Adipocyte (in vitro differentiated cells): ENCODE results near the gene PEX14.

Experiments
- DNase-seq: peaks from one replicate; pipeline ENCODE4 v3.0.0-alpha.2; 2015; ENCODE audit warnings: low read depth
- H3K27me3 ChIP-seq: replicated peaks from 2 replicates; pipeline ENCODE4 v1.7.0; 2013; ENCODE audit warnings: mild to moderate bottlenecking, low read length, moderate library complexity; ENCODE audit not compliant: control insufficient read depth, insufficient read depth
- H3K36me3 ChIP-seq: 2 replicates; pipeline ENCODE4 v1.7.0; 2013; ENCODE audit warnings: low read length, mild to moderate bottlenecking, moderate library complexity; ENCODE audit not compliant: control insufficient read depth, insufficient read depth, severe bottlenecking
- H3K4me1 ChIP-seq: 2 replicates; pipeline ENCODE4 v1.7.0; 2013; ENCODE audit warnings: mild to moderate bottlenecking, low read length, moderate library complexity; ENCODE audit not compliant: control insufficient read depth, insufficient read depth
- H3K4me3 ChIP-seq: 2 replicates; pipeline ENCODE4 v1.7.0; 2013; ENCODE audit warnings: mild to moderate bottlenecking, low read length, moderate library complexity
- H3K9ac ChIP-seq: 2 replicates; pipeline ENCODE4 v1.7.0; 2013; ENCODE audit warnings: mild to moderate bottlenecking, low read length, moderate library complexity
- H3K9me3 ChIP-seq: 2 replicates; pipeline ENCODE4 v1.7.0; 2013; ENCODE audit warnings: mild to moderate bottlenecking, low read length, moderate library complexity; ENCODE audit not compliant: control insufficient read depth

PEX14 gene

DNA sequence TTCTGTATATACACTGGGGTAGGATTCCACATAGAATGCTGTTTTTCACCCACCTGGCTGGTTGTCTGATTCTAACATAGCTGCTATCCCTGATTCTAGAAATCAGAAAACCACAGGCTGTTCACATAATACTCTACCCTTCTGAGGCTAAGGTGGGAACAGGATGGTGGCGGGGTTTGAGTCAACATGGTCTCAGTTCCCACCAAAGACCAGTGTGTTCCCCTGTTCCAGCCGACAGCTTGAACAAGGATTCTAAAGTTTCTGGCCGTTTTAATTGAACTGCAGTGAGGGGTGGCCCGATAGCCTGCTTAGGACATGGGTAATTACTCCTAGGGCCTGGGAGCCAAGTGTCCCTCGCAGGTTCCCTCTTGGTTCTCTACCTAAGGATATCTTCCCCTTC, 38.4 kb downstream of the PEX14 start:
- H3K36me3 ChIP-seq, result no peaks in the 10 kb centered on the region
- H3K9me3 ChIP-seq, result no peaks in the 10 kb centered on the region
- peaks cover 40% of the 10 kb centered on the region for H3K4me1 ChIP-seq
- no peak overlapping the region for H3K9ac ChIP-seq
- H3K4me3 ChIP-seq, result no peak overlapping the region
- no peaks in the 10 kb centered on the region for H3K27me3 ChIP-seq
- DNase-seq, result no peak

DNA sequence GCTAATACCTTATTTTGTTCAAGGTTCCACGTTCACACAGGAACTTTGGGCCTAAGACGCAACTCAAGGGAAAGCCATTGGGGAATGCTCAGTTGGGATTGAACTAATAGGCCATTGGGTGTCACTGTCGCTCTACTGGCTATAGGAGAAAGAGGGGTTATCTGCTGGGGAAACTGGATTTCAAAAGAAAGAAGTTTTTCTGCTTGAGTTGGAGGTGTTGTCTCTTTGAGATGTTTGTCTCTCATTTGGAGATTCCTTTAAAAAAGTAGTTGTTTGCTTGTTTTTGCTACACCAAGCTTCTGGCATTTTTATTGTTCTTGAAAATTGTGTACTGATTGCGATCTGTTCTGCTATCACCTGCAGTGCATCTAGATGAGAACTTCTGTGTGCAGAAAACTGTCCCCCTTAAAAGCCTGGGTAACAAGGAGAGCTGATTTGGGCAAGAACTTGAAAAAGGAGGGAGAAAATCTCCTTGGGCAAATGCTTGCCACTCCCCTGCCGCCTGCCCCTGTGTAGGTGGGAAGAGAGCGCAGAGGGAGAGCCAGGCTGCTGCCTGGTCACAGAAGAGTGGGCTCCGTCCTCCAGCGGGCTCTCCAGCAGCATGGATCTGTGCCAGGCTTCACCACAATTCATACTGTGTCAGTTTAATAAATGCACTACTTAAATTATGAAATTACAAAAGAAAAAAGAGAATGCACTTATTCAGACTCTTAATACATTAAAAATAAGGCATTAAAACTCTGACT, 39.9 kb downstream of the PEX14 start:
- peak; percentile 41 for DNase-seq
- Histone ChIP-seq H3K36me3 (no peaks in the 10 kb centered on the region), H3K9ac (no peak overlapping the region), H3K9me3 (no peaks in the 10 kb centered on the region), H3K4me1 (peaks cover 40% of the 10 kb centered on the region), H3K27me3 (no peaks in the 10 kb centered on the region), H3K4me3 (no peak overlapping the region)

- H3K9me3 ChIP-seq, result no peaks in the 10 kb centered on the region
- no peak overlapping the region for H3K9ac ChIP-seq
- H3K4me1 ChIP-seq, result peaks cover 34% of the 10 kb centered on the region
- no peaks in the 10 kb centered on the region for H3K27me3 ChIP-seq
- no peaks in the 10 kb centered on the region for H3K36me3 ChIP-seq
- no peak for DNase-seq
- no peak overlapping the region for H3K4me3 ChIP-seq
Measured at GRCh38 chr1:10515301-10515975, 40.7 kb downstream of the PEX14 start.

- Histone ChIP-seq H3K27me3 (no peaks in the 10 kb centered on the region), H3K4me1 (peaks cover 27% of the 10 kb centered on the region), H3K9me3 (no peaks in the 10 kb centered on the region), H3K36me3 (no peaks in the 10 kb centered on the region), H3K9ac (no peak overlapping the region), H3K4me3 (no peak overlapping the region)
- no peak for DNase-seq
Measured at GRCh38 chr1:10515976-10516750, 41.4 kb downstream of the PEX14 start.

GRCh38 chr1:10516925-10517676, 42.4 kb downstream of the PEX14 start:
- Histone ChIP-seq H3K4me1 (peaks cover 20% of the 10 kb centered on the region), H3K4me3 (no peak overlapping the region), H3K9ac (no peak overlapping the region), H3K36me3 (peaks cover 3% of the 10 kb centered on the region), H3K9me3 (no peaks in the 10 kb centered on the region), H3K27me3 (no peaks in the 10 kb centered on the region)
- no peak for DNase-seq

DNA sequence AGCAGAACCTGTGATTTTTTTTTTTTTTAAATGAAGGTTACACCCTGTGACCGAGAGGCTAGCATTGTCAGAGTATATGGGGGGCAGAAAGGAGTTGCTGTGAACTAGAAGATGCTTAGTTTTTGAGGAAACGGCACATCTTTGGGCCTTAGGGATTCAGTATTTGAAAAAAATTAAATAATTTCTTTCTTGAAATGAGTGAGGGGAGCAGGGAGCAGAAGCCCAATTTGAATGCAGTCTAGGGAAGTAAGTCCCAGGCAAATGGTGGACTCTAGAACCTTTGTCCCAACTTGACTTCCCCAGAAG, 42.9 kb downstream of the PEX14 start:
- DNase-seq, result no peak
- H3K9me3 ChIP-seq, result no peaks in the 10 kb centered on the region
- peaks cover 3% of the 10 kb centered on the region for H3K36me3 ChIP-seq
- H3K4me1 ChIP-seq, result peaks cover 20% of the 10 kb centered on the region
- no peak overlapping the region for H3K9ac ChIP-seq
- no peaks in the 10 kb centered on the region for H3K27me3 ChIP-seq
- H3K4me3 ChIP-seq, result no peak overlapping the region

DNA sequence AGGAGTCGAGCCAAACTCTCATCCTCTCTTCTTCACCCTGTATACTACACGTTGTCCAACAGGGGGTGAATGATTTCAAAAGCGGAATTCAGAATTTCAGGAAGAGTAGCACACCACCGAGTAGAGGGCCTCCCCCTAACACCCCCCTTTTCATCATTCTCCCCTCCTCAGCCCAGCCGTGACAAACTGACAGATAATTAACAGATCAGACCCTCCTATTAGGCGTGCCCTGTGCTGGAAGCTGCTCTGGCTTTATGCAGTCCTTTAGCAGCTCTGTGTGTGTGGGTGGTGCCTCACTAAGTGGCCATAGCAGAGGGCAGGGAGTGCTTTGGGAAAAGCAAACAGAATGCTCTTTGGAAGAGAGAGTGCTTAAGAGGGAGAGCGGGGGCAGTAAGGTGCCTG, 44.3 kb downstream of the PEX14 start:
- no peak overlapping the region for H3K9ac ChIP-seq
- H3K27me3 ChIP-seq, result no peaks in the 10 kb centered on the region
- H3K4me3 ChIP-seq, result no peak overlapping the region

GRCh38 chr1:10520497-10520896, 45.7 kb downstream of the PEX14 start:
- H3K4me1 ChIP-seq, result peaks cover 17% of the 10 kb centered on the region
- no peaks in the 10 kb centered on the region for H3K27me3 ChIP-seq
- no peak overlapping the region for H3K4me3 ChIP-seq
- no peak for DNase-seq
- H3K9ac ChIP-seq, result no peak overlapping the region
- H3K9me3 ChIP-seq, result no peaks in the 10 kb centered on the region
- peaks cover 8% of the 10 kb centered on the region for H3K36me3 ChIP-seq

More for the DNA sequence above, 44.3 kb downstream of the PEX14 start:
- H3K36me3 ChIP-seq, result peaks cover 4% of the 10 kb centered on the region
- peaks cover 20% of the 10 kb centered on the region for H3K4me1 ChIP-seq
- no peaks in the 10 kb centered on the region for H3K9me3 ChIP-seq
- no peak for DNase-seq

- no peaks in the 10 kb centered on the region for H3K9me3 ChIP-seq
- DNase-seq, result no peak
- H3K27me3 ChIP-seq, result no peaks in the 10 kb centered on the region
- H3K9ac ChIP-seq, result no peak overlapping the region
- H3K4me3 ChIP-seq, result no peak overlapping the region
- H3K4me1 ChIP-seq, result peaks cover 13% of the 10 kb centered on the region
- H3K36me3 ChIP-seq, result peaks cover 8% of the 10 kb centered on the region
Measured at GRCh38 chr1:10520952-10521351, 46.2 kb downstream of the PEX14 start.

GRCh38 chr1:10521537-10522157, 46.9 kb downstream of the PEX14 start:
- H3K9ac ChIP-seq, result no peak overlapping the region
- no peak for DNase-seq
- H3K4me3 ChIP-seq, result no peak overlapping the region
- no peaks in the 10 kb centered on the region for H3K9me3 ChIP-seq
- H3K27me3 ChIP-seq, result no peaks in the 10 kb centered on the region
- H3K36me3 ChIP-seq, result peaks cover 8% of the 10 kb centered on the region
- H3K4me1 ChIP-seq, result peaks cover 6% of the 10 kb centered on the region
